Renal cortical epithelial cell (primary cell): ENCODE results near the gene ANKS1B. TPM values are rescaled to one million over a fixed set of nuclear protein-coding genes. Genes with fewer than 3 reads are reported as not detected.

Source experiments
- total RNA-seq: library from RNA; depleted of rRNA; stranded (reverse); fragments of >200 nt; gene quantifications from 2 replicates; pipeline ENCODE4 v1.2.3, GENCODE V29; 2014

Gene ANKS1B
- total RNA-seq, 1 donor from 2014 or later: 6.9 TPM

Other genes starting within 250 kb of the ANKS1B start
- gene BLTP3B, start 157.9 kb upstream of the ANKS1B start, total RNA-seq: 23.3 and 30.0 TPM in 2 replicates
- 22.9 and 27.6 TPM in 2 replicates for gene ACTR6, start 215.9 kb upstream of the ANKS1B start, total RNA-seq